GM13976 (cell line): ENCODE results near the gene CLNK.

Experiments
- DNase-seq: peaks from one replicate; pipeline ENCODE4 v3.0.0; 2012; ENCODE audit warnings: low spot score
- CTCF ChIP-seq: IDR thresholded peaks from 2 replicates; pipeline ENCODE4 v1.5.1; 2012; ENCODE audit warnings: borderline replicate concordance, mild to moderate bottlenecking; ENCODE audit not compliant: insufficient read depth; ENCODE audit errors: extremely low read depth, missing control alignments, control extremely low read depth
- in situ Hi-C: fragments of 300-500 bp; cut with MboI; formaldehyde crosslinking; loops from one replicate; pipeline ENCODE4 v1.12.0; 2022; ENCODE audit warnings: low sequenced_read_pairs, mixed read lengths, inconsistent platforms; ENCODE audit not compliant: unreplicated experiment

CLNK gene

GRCh38 chr4:10593130-10593529, 91.4 kb downstream of the CLNK start:
- in situ Hi-C loops: loop anchor here (25.0 kb wide), 1 partner anchor 1119 kb away; no protein-coding TSS in a partner anchor
- TF ChIP-seq CTCF: no peak
- no peak for DNase-seq

- in situ Hi-C loops: loop anchor here (25.0 kb wide), 1 partner anchor 1121 kb away; no protein-coding TSS in a partner anchor
- no peak for TF ChIP-seq CTCF
- DNase-seq: no peak
These were observed 93.7 kb downstream of the CLNK start for GRCh38 chr4:10590896-10591295.

- in situ Hi-C loops: loop anchor here (25.0 kb wide), 1 partner anchor 1123 kb away; no protein-coding TSS in a partner anchor
- TF ChIP-seq CTCF: no peak
- DNase-seq: no peak
These were observed 94.8 kb downstream of the CLNK start for GRCh38 chr4:10589799-10590198.

- no peak for TF ChIP-seq CTCF
- DNase-seq: no peak
- in situ Hi-C loops: loop anchor here (25.0 kb wide), 1 partner anchor 1123 kb away; no protein-coding TSS in a partner anchor
These were observed 95.2 kb downstream of the CLNK start for GRCh38 chr4:10589321-10589720.

GRCh38 chr4:10587697-10588096, 96.9 kb downstream of the CLNK start:
- no peak for TF ChIP-seq CTCF
- DNase-seq: no peak
- in situ Hi-C loops: loop anchor here (25.0 kb wide), 1 partner anchor 1125 kb away; no protein-coding TSS in a partner anchor

- no peak for DNase-seq
- in situ Hi-C loops: loop anchor here (25.0 kb wide), 1 partner anchor 1125 kb away; no protein-coding TSS in a partner anchor
- no peak for TF ChIP-seq CTCF
These were observed 97.3 kb downstream of the CLNK start for GRCh38 chr4:10587296-10587695.
